Central memory CD8-positive, alpha-beta T cell (primary cell): ENCODE measurements around the gene RPS16.
"Not testable (repeated sequence)": the region's sequence is repeated elsewhere in the genome, so short reads cannot be mapped to it uniquely, and the experiment has no call there.

ENCODE experiments used
- ATAC-seq: fragments of 150-1000 bp; cut with Tn5 transposase; replicated peaks from 2 replicates; pipeline ENCODE4 v1.10.0; 2022; ENCODE audit warnings: mild to moderate bottlenecking, moderate FRiP score, moderate number of reproducible peaks; ENCODE audit not compliant: poor library complexity, severe bottlenecking; ENCODE audit errors: extremely low read depth
- DNase-seq, 2 donors: peaks; one replicate each; pipeline ENCODE4 v3.0.0; 2021; ENCODE audit warnings: low spot score in 2 of 2
- H3K27ac Mint-ChIP-seq: one replicate; pipeline ENCODE4 v1.8.0; 2022; ENCODE audit warnings: low read depth, mild to moderate bottlenecking, moderate library complexity, mixed read lengths
- H3K27me3 Mint-ChIP-seq: one replicate; pipeline ENCODE4 v1.8.0; 2022; ENCODE audit warnings: mixed read lengths
- H3K36me3 Mint-ChIP-seq: one replicate; pipeline ENCODE4 v1.8.0; 2022; ENCODE audit warnings: mild to moderate bottlenecking, moderate library complexity, mixed read lengths; ENCODE audit not compliant: insufficient read depth
- H3K4me1 Mint-ChIP-seq: one replicate; pipeline ENCODE4 v1.8.0; 2022; ENCODE audit warnings: mixed read lengths
- H3K4me3 Mint-ChIP-seq: one replicate; pipeline ENCODE4 v1.8.0; 2022; ENCODE audit warnings: mild to moderate bottlenecking, moderate library complexity, mixed read lengths
- H3K9me3 Mint-ChIP-seq: one replicate; pipeline ENCODE4 v1.8.0; 2022; ENCODE audit warnings: mixed read lengths

Gene RPS16

GRCh38 chr19:39435499-39436349 is at the start of gene RPS16:
TSS of gene RPS16 (minus strand) at chr19:39435949. CDS start at chr19:39435895, 54 bp downstream.
- DNase-seq = peak; percentile 97 to 99
- Mint-ChIP-seq H3K27ac (peak within 1 kb of the TSS; percentile 98), H3K9me3 (no peaks in the 10 kb centered on the region), H3K4me1 (peaks cover 42% of the 10 kb centered on the region), H3K4me3 (peak within 1 kb of the TSS; percentile 96), H3K36me3 (peaks cover 46% of the 10 kb centered on the region), H3K27me3 (no peaks in the 10 kb centered on the region)
- ATAC-seq = peak; percentile 91

GRCh38 chr19:39483141-39483540 is 47.4 kb upstream of the RPS16 start:
- H3K4me3 Mint-ChIP-seq = peak overlapping the region; percentile 33
- peaks cover 20% of the 10 kb centered on the region for H3K36me3 Mint-ChIP-seq
- no peaks in the 10 kb centered on the region for H3K27me3 Mint-ChIP-seq
- H3K27ac Mint-ChIP-seq = peak overlapping the region; percentile 57
- H3K4me1 Mint-ChIP-seq = peaks cover 33% of the 10 kb centered on the region
- H3K9me3 Mint-ChIP-seq = no peaks in the 10 kb centered on the region
- no peak for ATAC-seq
- DNase-seq = no peak

DNA sequence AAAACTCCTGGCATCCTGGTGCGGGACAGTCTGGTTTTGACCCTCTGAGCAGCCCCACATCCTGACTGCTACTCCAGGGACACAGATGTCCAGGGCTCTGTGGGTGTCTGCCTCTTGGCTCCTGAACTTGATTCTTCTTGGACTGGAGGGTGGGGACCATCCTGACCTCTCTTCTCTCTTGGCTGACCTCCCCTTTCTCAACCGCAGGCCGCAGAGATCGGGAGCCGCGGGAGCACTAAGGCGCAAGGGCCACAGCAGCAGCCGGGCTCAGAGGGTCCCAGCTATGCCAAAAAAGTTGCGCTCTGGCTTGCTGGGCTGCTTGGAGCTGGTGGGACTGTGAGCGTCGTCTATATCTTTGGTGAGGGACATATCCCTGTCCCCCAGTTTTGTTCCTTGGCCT is 45.9 kb upstream of the RPS16 start:
- DNase-seq (no peak), ATAC-seq (no peak)
- no peaks in the 10 kb centered on the region for H3K27me3 Mint-ChIP-seq
- H3K36me3 Mint-ChIP-seq = peaks cover 15% of the 10 kb centered on the region
- peak overlapping the region; percentile 87 for H3K4me3 Mint-ChIP-seq
- H3K4me1 Mint-ChIP-seq = peaks cover 30% of the 10 kb centered on the region
- no peaks in the 10 kb centered on the region for H3K9me3 Mint-ChIP-seq
- peak overlapping the region; percentile 93 for H3K27ac Mint-ChIP-seq

DNA sequence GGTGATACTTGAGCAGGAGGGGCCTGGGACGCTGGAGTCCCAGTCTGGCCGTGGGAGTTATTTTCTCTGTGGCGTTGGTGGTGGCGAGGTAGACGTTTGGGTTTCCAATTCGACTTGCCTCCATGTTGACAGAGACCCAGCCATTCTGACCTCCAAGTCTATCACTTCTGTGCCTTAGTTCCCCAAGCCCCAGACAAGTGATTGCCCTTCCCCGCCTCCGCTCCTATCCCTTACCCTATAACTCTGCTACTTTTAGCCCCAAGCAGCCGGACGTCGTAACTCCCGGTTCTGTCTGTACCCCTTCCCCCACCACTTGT is 45.4 kb upstream of the RPS16 start:
- ATAC-seq = peak; percentile 18

GRCh38 chr19:39480337-39481228 is 44.8 kb upstream of the RPS16 start, which contains the start of gene TIMM50:
TSS of gene TIMM50 (plus strand) at chr19:39480838. CDS start at chr19:39480854, 16 bp downstream.
- no peaks in the 10 kb centered on the region for H3K9me3 Mint-ChIP-seq
- H3K27me3 Mint-ChIP-seq = no peaks in the 10 kb centered on the region
- peak; percentile 97 for ATAC-seq

More for the DNA sequence above, 45.4 kb upstream of the RPS16 start:
- H3K27ac Mint-ChIP-seq = peak overlapping the region; percentile 93
- DNase-seq = no peak
- peaks cover 26% of the 10 kb centered on the region for H3K4me1 Mint-ChIP-seq
- H3K36me3 Mint-ChIP-seq = peaks cover 18% of the 10 kb centered on the region
- H3K27me3 Mint-ChIP-seq = no peaks in the 10 kb centered on the region
- no peaks in the 10 kb centered on the region for H3K9me3 Mint-ChIP-seq
- H3K4me3 Mint-ChIP-seq = peak overlapping the region; percentile 87

DNA sequence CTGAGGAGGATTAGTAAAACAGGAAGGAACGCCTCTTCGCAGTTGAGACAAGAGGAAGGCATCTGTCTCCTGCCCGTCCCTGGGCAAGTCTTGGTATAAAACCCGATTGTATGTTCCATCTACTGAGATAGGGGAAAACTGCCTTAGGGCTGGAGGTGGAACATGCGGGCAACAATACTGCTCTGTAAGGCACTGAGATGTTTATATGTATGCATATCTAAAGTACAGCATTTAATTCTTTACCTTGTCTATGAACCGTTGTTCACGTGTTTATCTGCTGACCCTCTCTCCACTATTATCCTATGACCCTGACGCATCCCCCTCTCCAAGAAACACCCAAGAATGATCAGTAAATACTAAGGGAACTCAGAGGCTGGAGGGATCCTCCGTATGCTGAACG is 44.2 kb upstream of the RPS16 start:
- Mint-ChIP-seq H3K27me3 (no peaks in the 10 kb centered on the region), H3K4me1 (peaks cover 26% of the 10 kb centered on the region), H3K9me3 (no peaks in the 10 kb centered on the region), H3K27ac (peak overlapping the region; percentile 93), H3K4me3 (peak overlapping the region; percentile 87), H3K36me3 (peaks cover 19% of the 10 kb centered on the region)
- DNase-seq (no peak), ATAC-seq (no peak)

More at GRCh38 chr19:39480337-39481228, 44.8 kb upstream of the RPS16 start, which contains the start of gene TIMM50:
- peak; percentile 91 to 93 for DNase-seq
- peaks cover 18% of the 10 kb centered on the region for H3K36me3 Mint-ChIP-seq
- H3K27ac Mint-ChIP-seq = peak within 1 kb of the TSS; percentile 93
- peak within 1 kb of the TSS; percentile 87 for H3K4me3 Mint-ChIP-seq
- H3K4me1 Mint-ChIP-seq = peaks cover 26% of the 10 kb centered on the region

DNA sequence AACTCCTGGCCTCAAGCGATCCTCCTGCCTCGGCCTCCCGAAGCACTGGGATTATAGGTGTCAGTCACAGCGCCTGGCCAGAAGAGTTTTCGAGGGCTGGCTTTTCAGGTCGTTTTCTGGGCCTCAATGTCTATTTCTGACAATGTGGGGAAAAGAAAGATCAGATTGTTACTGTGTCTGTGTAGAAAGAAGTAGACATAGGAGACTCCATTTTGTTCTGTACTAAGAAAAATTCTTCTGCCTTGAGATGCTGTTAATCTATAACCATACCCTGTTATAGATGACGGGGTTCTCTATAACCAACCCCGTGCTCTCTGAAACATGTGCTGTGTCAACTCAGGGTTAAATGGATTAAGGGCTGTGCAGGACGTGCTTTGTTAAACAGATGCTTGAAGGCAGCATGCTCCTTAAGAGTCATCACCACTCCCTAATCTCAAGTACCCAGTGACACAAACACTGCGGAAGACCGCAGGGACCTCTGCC is 43.6 kb upstream of the RPS16 start:
- Mint-ChIP-seq H3K36me3 (peaks cover 21% of the 10 kb centered on the region), H3K4me1 (peaks cover 30% of the 10 kb centered on the region), H3K4me3 (peak overlapping the region; percentile 87)
- ATAC-seq, H3K9me3 Mint-ChIP-seq, H3K27ac Mint-ChIP-seq, DNase-seq, H3K27me3 Mint-ChIP-seq: not testable (repeated sequence)

DNA sequence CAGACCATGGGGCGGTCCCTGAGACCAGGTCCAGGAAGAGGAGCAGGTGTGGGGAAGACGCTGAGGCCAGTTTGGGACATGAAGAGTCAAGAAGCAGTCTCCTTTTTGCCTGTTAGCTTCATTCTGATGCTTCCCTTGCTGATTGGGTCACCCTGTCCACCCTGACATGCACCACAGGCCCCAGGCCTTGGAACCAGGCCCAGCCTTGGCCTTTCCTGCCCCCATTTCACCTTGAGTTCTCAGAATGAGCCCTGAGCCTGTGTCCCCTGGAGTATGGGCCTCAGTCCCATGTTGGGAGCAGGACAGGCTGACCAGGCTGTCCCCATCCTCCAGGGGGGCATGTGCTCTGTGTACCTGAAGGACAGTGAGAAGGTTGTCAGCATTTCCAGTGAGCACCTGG is 40.0 kb upstream of the RPS16 start:
- DNase-seq (no peak), ATAC-seq (no peak)
- H3K4me1 Mint-ChIP-seq = peaks cover 26% of the 10 kb centered on the region
- no peaks in the 10 kb centered on the region for H3K27me3 Mint-ChIP-seq
- no peak overlapping the region for H3K4me3 Mint-ChIP-seq
- no peaks in the 10 kb centered on the region for H3K9me3 Mint-ChIP-seq
- H3K36me3 Mint-ChIP-seq = peaks cover 31% of the 10 kb centered on the region
- H3K27ac Mint-ChIP-seq = peak overlapping the region; percentile 69

GRCh38 chr19:39474139-39474620 is 38.4 kb upstream of the RPS16 start:
- Mint-ChIP-seq H3K27ac (peak overlapping the region; percentile 69), H3K4me1 (peaks cover 23% of the 10 kb centered on the region), H3K27me3 (no peaks in the 10 kb centered on the region), H3K36me3 (peaks cover 41% of the 10 kb centered on the region), H3K9me3 (no peaks in the 10 kb centered on the region), H3K4me3 (no peak overlapping the region)
- ATAC-seq = peak; percentile 67
- DNase-seq = peak; percentile 46 to 65

- DNase-seq (no peak), ATAC-seq (no peak)
- no peaks in the 10 kb centered on the region for H3K27me3 Mint-ChIP-seq
- no peak overlapping the region for H3K4me3 Mint-ChIP-seq
- peaks cover 23% of the 10 kb centered on the region for H3K4me1 Mint-ChIP-seq
- peaks cover 46% of the 10 kb centered on the region for H3K36me3 Mint-ChIP-seq
- no peak overlapping the region for H3K27ac Mint-ChIP-seq
- no peaks in the 10 kb centered on the region for H3K9me3 Mint-ChIP-seq
These were observed 37.8 kb upstream of the RPS16 start for GRCh38 chr19:39473443-39473960.

DNA sequence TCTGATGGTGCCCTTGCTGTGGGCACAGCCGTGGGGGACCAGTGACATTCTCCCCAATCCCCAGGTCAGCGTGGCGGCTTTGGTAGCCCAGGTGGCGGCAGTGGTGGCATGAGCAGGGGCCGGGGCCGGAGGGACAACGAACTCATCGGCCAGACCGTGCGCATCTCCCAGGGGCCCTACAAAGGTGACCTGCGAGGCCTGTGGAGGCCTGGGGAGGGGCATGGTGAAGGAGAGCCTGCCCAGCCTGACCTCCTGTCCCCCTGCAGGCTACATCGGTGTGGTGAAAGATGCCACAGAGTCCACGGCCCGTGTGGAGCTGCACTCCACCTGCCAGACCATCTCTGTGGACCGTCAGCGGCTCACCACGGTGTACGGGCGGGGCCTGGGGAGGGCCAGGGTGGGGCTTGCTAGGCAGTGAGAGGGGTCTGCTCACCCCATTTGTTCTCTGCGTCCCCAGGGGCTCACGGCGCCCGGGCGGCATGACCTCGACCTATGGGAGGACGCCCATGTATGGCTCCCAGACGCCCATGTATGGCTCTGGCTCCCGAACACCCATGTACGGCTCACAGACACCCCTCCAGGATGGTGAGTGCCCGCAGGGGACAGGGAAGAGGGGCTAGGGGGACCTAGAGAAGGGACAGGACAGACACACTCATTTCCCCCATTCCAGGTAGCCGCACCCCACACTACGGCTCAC is 37.1 kb upstream of the RPS16 start:
- no peaks in the 10 kb centered on the region for H3K9me3 Mint-ChIP-seq
- DNase-seq = no peak
- H3K27ac Mint-ChIP-seq = no peak overlapping the region
- no peaks in the 10 kb centered on the region for H3K27me3 Mint-ChIP-seq
- H3K4me1 Mint-ChIP-seq = peaks cover 23% of the 10 kb centered on the region
- peaks cover 49% of the 10 kb centered on the region for H3K36me3 Mint-ChIP-seq
- no peak overlapping the region for H3K4me3 Mint-ChIP-seq
- no peak for ATAC-seq
